HCT116 (cell line): ENCODE measurements around the gene LCN9.

ENCODE experiments used
- CTCF ChIP-seq, 3 experiments: fragments of 200-600 bp in 1 of 3; sonication (generic) in 1 of 3; IDR thresholded peaks in 2 of 3; conservative IDR thresholded peaks in 1 of 3; 2 replicates each; pipeline ENCODE4 v1.5.1; 2012 to 2017; ENCODE audit warnings: low read depth in 2 of 3, low read length in 2 of 3, antibody characterized with exemption in 1 of 3, borderline replicate concordance in 1 of 3, control low read depth in 1 of 3, mild to moderate bottlenecking in 1 of 3, mixed read lengths in 1 of 3, mixed run types in 1 of 3, moderate library complexity in 1 of 3; ENCODE audit not compliant: insufficient read depth in 1 of 3
- ZNF274 ChIP-seq: fragments of 200-500 bp; sonication (Bioruptor generic); IDR thresholded peaks from 2 replicates; pipeline ENCODE4 v1.6.1; 2014; ENCODE audit warnings: mild to moderate bottlenecking, low read depth, low read length, inconsistent platforms

DNA sequence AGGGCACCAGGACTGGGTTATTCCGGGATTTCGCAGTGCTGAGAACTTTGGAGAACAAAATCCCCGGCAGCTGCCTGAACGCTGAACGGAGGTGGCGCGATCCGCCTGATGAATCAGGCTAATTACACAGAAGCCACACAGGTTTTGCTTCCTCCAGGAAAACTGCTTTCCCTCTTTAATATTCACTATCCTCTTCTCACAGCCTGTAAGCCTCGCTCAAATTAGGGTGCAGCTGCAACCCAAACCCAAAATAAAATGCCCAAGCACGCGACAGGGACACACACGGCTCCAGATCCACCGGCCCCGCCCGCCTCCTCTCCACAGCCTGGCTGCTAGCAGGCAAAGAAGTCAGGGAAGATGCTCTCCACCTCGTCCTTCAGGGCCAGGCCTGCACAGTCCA is 30.2 kb downstream of the LCN9 start:
- no peak for TF ChIP-seq ZNF274
- no peak for TF ChIP-seq CTCF (IDR thresholded peaks at IDR 0.05 in 2 of 3, conservative IDR thresholded peaks at IDR 0.05 in 1 of 3; ENCODE audit: borderline replicate concordance in 1 of 3, insufficient read depth in 1 of 3, low read depth in 2 of 3, low read length in 2 of 3)
